Uterus (tissue), 2 donors: ENCODE results near the gene SCT.

Experiments used
- CTCF ChIP-seq, 4 experiments: fragments of 200-600 bp in 2 of 4; fragments of 450-650 bp in 2 of 4; sonication (generic) in 2 of 4; IDR thresholded peaks; one replicate each; pipeline ENCODE4 v1.5.1; 2016 to 2019; ENCODE audit warnings: antibody characterized with exemption in 4 of 4, mild to moderate bottlenecking in 2 of 4, moderate library complexity in 1 of 4
- POLR2A ChIP-seq, 2 donors: fragments of 450-650 bp; IDR thresholded peaks; one replicate each; pipeline ENCODE4 v1.6.1; 2016; ENCODE audit warnings: antibody characterized with exemption in 2 of 2, mild to moderate bottlenecking in 1 of 2, moderate library complexity in 1 of 2

- TF ChIP-seq CTCF (IDR thresholded peaks at IDR 0.05) (no peak), POLR2A (IDR thresholded peaks at IDR 0.05) (no peak)
Observed at GRCh38 chr11:611001-611996, 15.7 kb downstream of the SCT start.
